Brain microvascular endothelial cell (primary cell): ENCODE data around the gene CAT.

ENCODE experiments used
- DNase-seq: peaks from one replicate; pipeline ENCODE4 v3.0.0-alpha.2; 2020
- H3K27ac ChIP-seq: fragments of 250-450 bp; sonication (Bioruptor Pico); 2 replicates; pipeline ENCODE4 v1.5.1; 2020; ENCODE audit warnings: mild to moderate bottlenecking, moderate library complexity
- H3K27me3 ChIP-seq: fragments of 250-450 bp; sonication (Bioruptor Pico); replicated peaks from 2 replicates; pipeline ENCODE4 v1.5.1; 2020; ENCODE audit warnings: mild to moderate bottlenecking
- H3K36me3 ChIP-seq: fragments of 250-450 bp; sonication (Bioruptor Pico); replicated peaks from 2 replicates; pipeline ENCODE4 v1.5.1; 2020; ENCODE audit warnings: mild to moderate bottlenecking
- H3K4me3 ChIP-seq: 2 replicates; pipeline ENCODE4 v1.5.1; 2011; ENCODE audit warnings: low read depth, mild to moderate bottlenecking, control low read depth, low read length, moderate library complexity
- CTCF ChIP-seq: IDR thresholded peaks from 2 replicates; pipeline ENCODE4 v1.5.1; 2011; ENCODE audit warnings: low read depth, mild to moderate bottlenecking, moderate library complexity, low read length, control low read depth, inconsistent platforms; ENCODE audit errors: missing control alignments
- in situ Hi-C: cut with HindIII; loops from 2 replicates; pipeline ENCODE4 v1.10.0; 2017; ENCODE audit warnings: low sequenced_read_pairs, low pct_ligation_motif_present

The CAT gene

GRCh38 chr11:34438529-34439507 is at the start of gene CAT:
TSS of gene CAT (plus strand) at chr11:34438934. CDS start at chr11:34439014, 80 bp downstream.
- H3K27ac ChIP-seq = peak within 1 kb of the TSS; percentile 86
- in situ Hi-C loops = no loop called here
- H3K4me3 ChIP-seq = peak within 1 kb of the TSS; percentile 91
- H3K36me3 ChIP-seq = no peaks in the 10 kb centered on the region
- TF ChIP-seq CTCF = no peak
- no peaks in the 10 kb centered on the region for H3K27me3 ChIP-seq
- DNase-seq = peak; percentile 98

GRCh38 chr11:34394771-34395300 is 43.9 kb upstream of the CAT start:
- DNase-seq = no peak
- H3K4me3 ChIP-seq = no peak overlapping the region
- H3K36me3 ChIP-seq = no peaks in the 10 kb centered on the region
- in situ Hi-C loops = no loop called here
- no peaks in the 10 kb centered on the region for H3K27me3 ChIP-seq
- no peak overlapping the region for H3K27ac ChIP-seq
- no peak for TF ChIP-seq CTCF

- Histone ChIP-seq H3K36me3 (no peaks in the 10 kb centered on the region), H3K27me3 (no peaks in the 10 kb centered on the region), H3K4me3 (no peak overlapping the region), H3K27ac (no peak overlapping the region)
- in situ Hi-C loops = no loop called here
- peak; percentile 9 for DNase-seq
- no peak for TF ChIP-seq CTCF
Observed at GRCh38 chr11:34395916-34396550, 42.7 kb upstream of the CAT start.

GRCh38 chr11:34397120-34397519 is 41.6 kb upstream of the CAT start:
- H3K27me3 ChIP-seq = no peaks in the 10 kb centered on the region
- DNase-seq = no peak
- TF ChIP-seq CTCF = no peak
- H3K4me3 ChIP-seq = no peak overlapping the region
- in situ Hi-C loops = no loop called here
- H3K27ac ChIP-seq = no peak overlapping the region
- no peaks in the 10 kb centered on the region for H3K36me3 ChIP-seq

GRCh38 chr11:34397811-34398210 is 40.9 kb upstream of the CAT start:
- Histone ChIP-seq H3K36me3 (no peaks in the 10 kb centered on the region), H3K27me3 (no peaks in the 10 kb centered on the region), H3K27ac (no peak overlapping the region), H3K4me3 (no peak overlapping the region)
- no peak for DNase-seq
- TF ChIP-seq CTCF = no peak
- in situ Hi-C loops = no loop called here
